RCC 7860 (cell line): Measurements from ENCODE around the gene URGCP.

Experiments
- DNase-seq: peaks from one replicate; pipeline ENCODE4 v3.0.0-alpha.2; 2015; ENCODE audit warnings: low spot score
- FAIRE-seq: peaks from 2 replicates; lab custom pipeline; 2012; peaks lifted over from hg19 to GRCh38; lab: Jason Lieb, UNC

The URGCP gene

GRCh38 chr7:43906331-43907010 lies at the start of gene URGCP:
URGCP (minus strand) TSS chr7:43906596; CDS start chr7:43906575, 21 bp downstream.
- no peak for DNase-seq
- no peak for FAIRE-seq

- DNase-seq (no peak), FAIRE-seq (no peak)
Observed at GRCh38 chr7:43956027-43956426, 49.6 kb upstream of the URGCP start.

GRCh38 chr7:43954524-43955228 lies 48.3 kb upstream of the URGCP start:
- peak; percentile 49 for DNase-seq
- no peak for FAIRE-seq

GRCh38 chr7:43953071-43953470 lies 46.7 kb upstream of the URGCP start:
- DNase-seq (no peak), FAIRE-seq (no peak)

- FAIRE-seq: no peak
- no peak for DNase-seq
Observed at GRCh38 chr7:43952028-43952427, 45.6 kb upstream of the URGCP start.

- no peak for FAIRE-seq
- no peak for DNase-seq
Observed at GRCh38 chr7:43944286-43944685, 37.9 kb upstream of the URGCP start.

GRCh38 chr7:43943417-43944187 lies 37.2 kb upstream of the URGCP start:
- FAIRE-seq (no peak), DNase-seq (no peak)

- DNase-seq (no peak), FAIRE-seq (no peak)
Observed at GRCh38 chr7:43942997-43943396, 36.6 kb upstream of the URGCP start.

GRCh38 chr7:43942250-43942649 lies 35.9 kb upstream of the URGCP start:
- DNase-seq: no peak
- FAIRE-seq: no peak

- FAIRE-seq: no peak
- no peak for DNase-seq
Observed at GRCh38 chr7:43938892-43939482, 32.6 kb upstream of the URGCP start.

GRCh38 chr7:43937444-43937843 lies 31.0 kb upstream of the URGCP start:
- no peak for FAIRE-seq

GRCh38 chr7:43933902-43934560 lies 27.6 kb upstream of the URGCP start:
- no peak for DNase-seq
- FAIRE-seq: no peak

More at GRCh38 chr7:43937444-43937843, 31.0 kb upstream of the URGCP start:
- no peak for DNase-seq

- FAIRE-seq (no peak), DNase-seq (no peak)
Observed at GRCh38 chr7:43931346-43931745, 24.9 kb upstream of the URGCP start.

- no peak for FAIRE-seq
- no peak for DNase-seq
Observed at GRCh38 chr7:43929529-43930457, 23.4 kb upstream of the URGCP start.

GRCh38 chr7:43927810-43928209 lies 21.4 kb upstream of the URGCP start:
- no peak for FAIRE-seq

GRCh38 chr7:43926798-43927123 lies 20.4 kb upstream of the URGCP start:
- DNase-seq (no peak), FAIRE-seq (no peak)

More at GRCh38 chr7:43927810-43928209, 21.4 kb upstream of the URGCP start:
- no peak for DNase-seq

GRCh38 chr7:43925984-43926797 lies 19.8 kb upstream of the URGCP start, which contains the start of gene UBE2D4:
UBE2D4 (plus strand) TSS chr7:43926436; CDS start chr7:43926533, 97 bp downstream.
- DNase-seq: peak; percentile 49
- no peak for FAIRE-seq

- FAIRE-seq (no peak), DNase-seq (no peak)
Observed at GRCh38 chr7:43922726-43923125, 16.3 kb upstream of the URGCP start.

- DNase-seq: no peak
- FAIRE-seq: no peak
Observed at GRCh38 chr7:43921423-43921822, 15.0 kb upstream of the URGCP start.
